Stimulated activated CD4-positive, alpha-beta T cell treated with anti-CD3 and anti-CD28 coated beads, Interleukin-12 subunit alpha, Interleukin-12 subunit beta, amount 100 ng/mL, for 4 hours (primary cell): ENCODE measurements around the gene CACNA1C.

Experiments used
- DNase-seq: peaks from one replicate; pipeline ENCODE4 v3.0.0-alpha.2; 2020

The CACNA1C gene

GRCh38 chr12:2402073-2402579 lies 349.3 kb downstream of the CACNA1C start:
- no peak for DNase-seq

GRCh38 chr12:2403221-2403976 lies 350.6 kb downstream of the CACNA1C start:
- DNase-seq = no peak

- no peak for DNase-seq
Measured at GRCh38 chr12:2405039-2405438, 352.3 kb downstream of the CACNA1C start.

GRCh38 chr12:2406903-2407302 lies 354.1 kb downstream of the CACNA1C start:
- DNase-seq = no peak

GRCh38 chr12:2408262-2408661 lies 355.5 kb downstream of the CACNA1C start:
- DNase-seq = no peak

GRCh38 chr12:2409656-2410265 lies 357.0 kb downstream of the CACNA1C start:
- no peak for DNase-seq

- no peak for DNase-seq
Measured at GRCh38 chr12:2410496-2410895, 357.7 kb downstream of the CACNA1C start.

- DNase-seq = no peak
Measured at GRCh38 chr12:2411011-2411410, 358.2 kb downstream of the CACNA1C start.

- DNase-seq = no peak
Measured at GRCh38 chr12:2411616-2412304, 359.0 kb downstream of the CACNA1C start.

GRCh38 chr12:2412305-2412643 lies 359.5 kb downstream of the CACNA1C start:
- no peak for DNase-seq

GRCh38 chr12:2413301-2413700 lies 360.5 kb downstream of the CACNA1C start:
- no peak for DNase-seq

GRCh38 chr12:2413999-2414792 lies 361.4 kb downstream of the CACNA1C start:
- no peak for DNase-seq

- DNase-seq = no peak
Measured at GRCh38 chr12:2414810-2415567, 362.2 kb downstream of the CACNA1C start.

GRCh38 chr12:2415568-2415944 lies 362.8 kb downstream of the CACNA1C start:
- DNase-seq = no peak

- DNase-seq = no peak
Measured at GRCh38 chr12:2416158-2416557, 363.4 kb downstream of the CACNA1C start.

- DNase-seq = no peak
Measured at GRCh38 chr12:2417481-2418160, 364.8 kb downstream of the CACNA1C start.

- no peak for DNase-seq
Measured at GRCh38 chr12:2418579-2418978, 365.8 kb downstream of the CACNA1C start.

GRCh38 chr12:2422591-2422990 lies 369.8 kb downstream of the CACNA1C start:
- DNase-seq = no peak

- no peak for DNase-seq
Measured at GRCh38 chr12:2429032-2429431, 376.2 kb downstream of the CACNA1C start.

GRCh38 chr12:2431810-2432209 lies 379.0 kb downstream of the CACNA1C start:
- no peak for DNase-seq

GRCh38 chr12:2432856-2433255 lies 380.1 kb downstream of the CACNA1C start:
- no peak for DNase-seq

- no peak for DNase-seq
Measured at GRCh38 chr12:2435511-2435910, 382.7 kb downstream of the CACNA1C start.
